Ascending aorta (tissue), 2 donors: ENCODE data around the gene TESK2. TPM values are rescaled to one million over a fixed set of nuclear protein-coding genes. Genes with fewer than 3 reads are reported as not detected.

Experiments
- DNase-seq, 2 donors: peaks; one replicate each; pipeline ENCODE4 v3.0.0-alpha.2; 2019; ENCODE audit warnings: low spot score in 2 of 2
- H3K27ac ChIP-seq, 2 donors: fragments of 200-600 bp; sonication (generic); one replicate each; pipeline ENCODE4 v1.5.1; 2016 to 2017; ENCODE audit warnings: mild to moderate bottlenecking in 1 of 2
- H3K27me3 ChIP-seq: fragments of 200-600 bp; sonication (generic); one replicate; pipeline ENCODE4 v1.5.1; 2017
- H3K36me3 ChIP-seq, 2 donors: fragments of 200-600 bp; sonication (generic); one replicate each; pipeline ENCODE4 v1.5.1; 2016
- H3K4me1 ChIP-seq, 2 donors: fragments of 200-600 bp; sonication (generic); one replicate each; pipeline ENCODE4 v1.5.1; 2016 to 2017; ENCODE audit warnings: mild to moderate bottlenecking in 1 of 2
- H3K4me3 ChIP-seq, 2 donors: fragments of 200-600 bp; sonication (generic); one replicate each; pipeline ENCODE4 v1.5.1; 2016 to 2017; ENCODE audit warnings: mild to moderate bottlenecking in 1 of 2
- H3K9me3 ChIP-seq, 2 donors: fragments of 200-600 bp; sonication (generic); one replicate each; pipeline ENCODE4 v1.5.1; 2016
- intact Hi-C: fragments of 100-400 bp; cut with DNase I; formaldehyde crosslinking; loops from one replicate; pipeline ENCODE4 v1.15.1; 2023
- total RNA-seq: library from RNA; depleted of rRNA; stranded (reverse); fragments of >200 nt; gene quantifications from one replicate; pipeline ENCODE4 v1.1.0, GENCODE V29; 2016
- TF ChIP-seq, protein P1 (sequence below), 3 experiments: fragments of 200-600 bp in 2 of 3; fragments of 450-650 bp in 1 of 3; sonication (generic) in 2 of 3; IDR thresholded peaks; one replicate each; pipeline ENCODE4 v1.5.1; 2016 to 2019; ENCODE audit warnings: antibody characterized with exemption in 3 of 3, mild to moderate bottlenecking in 1 of 3, moderate library complexity in 1 of 3

Gene TESK2
- total RNA-seq, 1 donor from 2014 or later = 0.32 TPM

DNA sequence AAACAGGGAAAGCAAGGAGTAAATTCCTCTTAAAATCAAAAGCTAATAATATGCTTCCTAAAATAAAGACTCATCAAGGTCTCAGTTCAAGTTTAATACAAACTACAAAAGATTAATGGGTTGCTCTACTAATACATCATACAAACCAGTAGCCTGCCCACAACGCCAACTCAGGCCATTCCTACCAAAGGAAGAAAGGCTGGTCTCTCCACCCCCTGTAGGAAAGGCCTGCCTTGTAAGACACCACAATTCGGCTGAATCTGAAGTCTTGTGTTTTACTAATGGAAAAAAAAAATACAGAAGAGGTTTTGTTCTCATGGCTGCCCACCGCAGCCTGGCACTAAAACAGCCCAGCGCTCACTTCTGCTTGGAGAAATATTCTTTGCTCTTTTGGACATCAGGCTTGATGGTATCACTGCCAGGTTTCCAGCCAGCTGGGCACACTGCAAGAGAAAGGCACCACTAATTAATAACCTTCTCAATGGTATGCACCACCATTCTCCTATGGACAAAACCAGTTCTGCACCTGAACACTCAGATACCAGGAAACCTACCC lies 20.1 kb upstream of the TESK2 start:
- intact Hi-C loops = no loop called here
- TF ChIP-seq, protein P1, sequence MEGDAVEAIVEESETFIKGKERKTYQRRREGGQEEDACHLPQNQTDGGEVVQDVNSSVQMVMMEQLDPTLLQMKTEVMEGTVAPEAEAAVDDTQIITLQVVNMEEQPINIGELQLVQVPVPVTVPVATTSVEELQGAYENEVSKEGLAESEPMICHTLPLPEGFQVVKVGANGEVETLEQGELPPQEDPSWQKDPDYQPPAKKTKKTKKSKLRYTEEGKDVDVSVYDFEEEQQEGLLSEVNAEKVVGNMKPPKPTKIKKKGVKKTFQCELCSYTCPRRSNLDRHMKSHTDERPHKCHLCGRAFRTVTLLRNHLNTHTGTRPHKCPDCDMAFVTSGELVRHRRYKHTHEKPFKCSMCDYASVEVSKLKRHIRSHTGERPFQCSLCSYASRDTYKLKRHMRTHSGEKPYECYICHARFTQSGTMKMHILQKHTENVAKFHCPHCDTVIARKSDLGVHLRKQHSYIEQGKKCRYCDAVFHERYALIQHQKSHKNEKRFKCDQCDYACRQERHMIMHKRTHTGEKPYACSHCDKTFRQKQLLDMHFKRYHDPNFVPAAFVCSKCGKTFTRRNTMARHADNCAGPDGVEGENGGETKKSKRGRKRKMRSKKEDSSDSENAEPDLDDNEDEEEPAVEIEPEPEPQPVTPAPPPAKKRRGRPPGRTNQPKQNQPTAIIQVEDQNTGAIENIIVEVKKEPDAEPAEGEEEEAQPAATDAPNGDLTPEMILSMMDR (IDR thresholded peaks at IDR 0.05) = no peak
- Histone ChIP-seq H3K27ac (no peak overlapping the region), H3K4me3 (no peak overlapping the region), H3K9me3 (no peaks in the 10 kb centered on the region), H3K4me1 (no peaks in the 10 kb centered on the region), H3K36me3 (peaks cover 68 to 70% of the 10 kb centered on the region in 2 donors), H3K27me3 (no peaks in the 10 kb centered on the region)
- no peak for DNase-seq

DNA sequence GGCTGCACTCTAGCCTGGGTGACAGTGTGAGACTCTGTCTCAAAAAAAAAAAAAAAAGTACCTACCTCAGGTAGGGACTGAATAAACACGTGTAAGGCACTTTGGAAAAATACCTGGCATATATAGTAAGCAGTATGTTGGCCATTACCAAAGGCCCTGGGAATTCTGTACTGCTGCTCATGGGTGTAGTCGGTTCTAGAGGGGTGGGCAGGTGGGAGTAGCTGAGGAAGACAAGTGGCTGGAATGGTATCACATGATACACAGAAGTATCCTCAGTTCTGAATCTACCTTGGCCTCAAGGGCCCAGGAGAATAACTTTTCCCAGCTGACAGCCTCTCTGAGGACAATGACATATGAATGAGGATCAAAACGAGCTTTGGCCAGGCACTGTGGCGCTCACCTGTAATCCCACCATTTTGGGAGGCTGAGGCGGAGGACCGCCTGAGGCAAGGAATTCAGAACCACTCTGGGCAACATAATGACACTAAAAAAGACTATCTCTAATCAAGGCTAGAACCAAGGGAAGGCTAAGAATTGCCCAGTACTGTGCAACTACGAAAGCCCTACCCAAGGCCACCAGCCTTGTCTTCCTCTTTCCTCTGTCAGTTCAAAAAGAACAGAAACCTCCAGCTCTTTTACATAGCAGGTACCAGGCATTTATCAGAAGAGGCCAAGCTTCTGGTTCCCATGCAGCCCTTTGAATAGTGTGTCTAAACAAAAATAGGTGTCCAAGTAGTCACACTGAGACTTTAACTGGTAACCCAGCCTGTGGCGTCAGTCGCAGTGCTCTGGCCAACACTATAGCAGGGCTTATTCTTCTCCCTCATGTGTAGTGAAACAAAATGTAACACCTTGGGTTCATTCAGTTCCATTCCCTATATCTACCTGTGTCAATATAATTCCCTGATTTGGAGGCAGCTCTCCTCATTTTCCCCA lies 19.3 kb upstream of the TESK2 start:
- H3K27me3 ChIP-seq = no peaks in the 10 kb centered on the region
- H3K4me1 ChIP-seq = no peaks in the 10 kb centered on the region
- no peaks in the 10 kb centered on the region for H3K9me3 ChIP-seq
- no peak for DNase-seq
- H3K27ac ChIP-seq = no peak overlapping the region
- TF ChIP-seq, protein P1 (IDR thresholded peaks at IDR 0.05) = no peak
- H3K4me3 ChIP-seq = no peak overlapping the region
- intact Hi-C loops = no loop called here
- H3K36me3 ChIP-seq = peaks cover 62 to 64% of the 10 kb centered on the region in 2 donors

DNA sequence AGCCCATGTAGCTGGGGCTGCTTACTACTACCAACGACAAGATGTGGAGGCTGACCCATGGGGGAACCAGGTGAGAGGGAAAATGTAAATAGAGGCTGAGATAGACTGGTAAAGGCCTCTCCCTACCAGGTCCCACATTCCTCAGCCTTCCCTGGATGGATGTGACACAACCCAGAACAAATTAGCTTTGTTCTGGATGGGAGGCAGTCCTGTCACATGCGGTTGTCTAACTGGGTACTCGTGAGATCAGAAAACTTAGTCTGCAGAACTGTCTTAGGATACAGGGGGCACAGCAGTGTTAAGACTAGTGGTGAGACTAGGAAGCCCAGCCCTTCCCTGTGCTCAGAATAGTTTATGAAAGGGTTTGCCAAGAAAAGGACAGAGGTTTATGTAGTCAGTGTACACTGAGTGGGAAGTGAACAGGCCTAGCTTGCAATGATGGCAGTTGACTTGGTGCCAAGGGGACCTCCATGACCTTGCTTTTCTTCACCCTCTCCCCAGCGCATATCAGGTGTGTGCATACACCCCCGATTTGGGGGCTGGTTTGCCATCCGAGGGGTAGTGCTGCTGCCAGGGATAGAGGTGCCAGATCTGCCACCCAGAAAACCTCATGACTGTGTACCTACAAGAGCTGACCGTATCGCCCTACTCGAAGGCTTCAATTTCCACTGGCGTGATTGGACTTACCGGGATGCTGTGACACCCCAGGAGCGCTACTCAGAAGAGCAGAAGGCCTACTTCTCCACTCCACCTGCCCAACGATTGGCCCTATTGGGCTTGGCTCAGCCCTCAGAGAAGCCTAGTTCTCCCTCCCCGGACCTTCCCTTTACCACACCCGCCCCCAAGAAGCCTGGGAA lies 17.6 kb upstream of the TESK2 start:
- Histone ChIP-seq H3K36me3 (peaks cover 46 to 47% of the 10 kb centered on the region in 2 donors), H3K4me3 (no peak overlapping the region), H3K27me3 (no peaks in the 10 kb centered on the region), H3K4me1 (no peaks in the 10 kb centered on the region), H3K27ac (no peak overlapping the region), H3K9me3 (no peaks in the 10 kb centered on the region)
- TF ChIP-seq, protein P1 (IDR thresholded peaks at IDR 0.05) = no peak
- intact Hi-C loops = no loop called here
- DNase-seq = no peak

DNA sequence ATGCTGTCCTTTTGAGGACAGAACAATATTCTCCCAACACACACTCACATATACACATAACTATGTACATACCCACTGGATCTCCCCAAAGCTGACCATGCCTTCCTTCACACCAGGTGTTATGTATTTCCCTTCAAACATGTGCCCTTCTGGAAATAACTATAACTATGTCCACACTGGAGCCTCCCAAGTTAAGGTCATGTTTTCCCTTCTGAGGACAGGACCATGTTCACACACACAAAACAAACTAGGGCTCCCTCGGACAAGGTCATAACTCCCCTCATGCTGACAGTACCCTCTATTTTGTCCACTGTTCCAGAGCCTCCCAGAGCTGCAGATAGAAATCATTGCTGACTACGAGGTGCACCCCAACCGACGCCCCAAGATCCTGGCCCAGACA lies 16.9 kb upstream of the TESK2 start:
- DNase-seq = no peak
- Histone ChIP-seq H3K27me3 (no peaks in the 10 kb centered on the region), H3K4me3 (no peak overlapping the region), H3K36me3 (peaks cover 41% of the 10 kb centered on the region in 2 donors), H3K27ac (no peak overlapping the region), H3K4me1 (no peaks in the 10 kb centered on the region), H3K9me3 (no peaks in the 10 kb centered on the region)
- intact Hi-C loops = no loop called here
- TF ChIP-seq, protein P1 (IDR thresholded peaks at IDR 0.05) = no peak

DNA sequence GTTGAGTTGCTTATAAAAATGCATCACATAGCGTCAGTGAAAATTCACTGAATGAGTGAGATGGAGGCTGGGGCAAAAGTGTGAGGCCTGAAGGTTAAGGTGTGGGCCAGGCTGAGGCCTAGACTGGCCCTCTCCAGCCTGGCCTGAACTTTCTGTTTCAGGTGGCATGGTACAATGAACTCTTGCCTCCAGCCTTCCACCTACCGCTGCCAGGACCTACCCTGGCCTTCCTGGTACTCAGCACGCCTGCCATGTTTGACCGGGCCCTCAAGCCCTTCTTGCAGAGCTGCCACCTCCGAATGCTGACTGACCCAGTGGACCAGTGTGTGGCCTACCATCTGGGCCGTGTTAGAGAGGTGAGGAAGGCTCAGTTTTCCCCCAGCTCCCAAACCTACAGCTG lies 16.2 kb upstream of the TESK2 start:
- Histone ChIP-seq H3K27me3 (no peaks in the 10 kb centered on the region), H3K36me3 (peaks cover 34% of the 10 kb centered on the region in 2 donors), H3K4me3 (no peak overlapping the region), H3K4me1 (no peaks in the 10 kb centered on the region), H3K27ac (no peak overlapping the region), H3K9me3 (no peaks in the 10 kb centered on the region)
- no peak for DNase-seq
- TF ChIP-seq, protein P1 (IDR thresholded peaks at IDR 0.05) = no peak
- intact Hi-C loops = no loop called here
